Neural progenitor cell (in vitro differentiated cells): ENCODE measurements around the gene PAQR7. TPM values are rescaled to one million over a fixed set of nuclear protein-coding genes. Genes with fewer than 3 reads are reported as not detected.

ENCODE experiments used
- DNase-seq: peaks from one replicate; pipeline ENCODE4 v3.0.0-alpha.2; 2016; ENCODE audit warnings: low spot score
- H2AFZ ChIP-seq: fragments of 200-600 bp; sonication (generic); replicated peaks from 2 replicates; pipeline ENCODE4 v1.6.1; 2016; ENCODE audit warnings: antibody characterized with exemption
- H3F3A ChIP-seq: fragments of 200-600 bp; sonication (generic); 2 replicates; pipeline ENCODE4 v1.6.1; 2016; ENCODE audit warnings: antibody characterized with exemption, low read depth
- H3K27ac ChIP-seq: fragments of 200-600 bp; sonication (generic); 2 replicates; pipeline ENCODE4 v1.5.1; 2016; ENCODE audit warnings: mild to moderate bottlenecking
- H3K27me3 ChIP-seq: fragments of 200-600 bp; sonication (generic); 2 replicates; pipeline ENCODE4 v1.6.1; 2016; ENCODE audit warnings: mild to moderate bottlenecking, moderate library complexity
- H3K36me3 ChIP-seq: fragments of 200-600 bp; sonication (generic); 2 replicates; pipeline ENCODE4 v1.5.1; 2016
- H3K4me1 ChIP-seq: fragments of 200-600 bp; sonication (generic); 2 replicates; pipeline ENCODE4 v1.6.1; 2016; ENCODE audit warnings: mixed run types
- H3K4me2 ChIP-seq: fragments of 200-600 bp; sonication (generic); 2 replicates; pipeline ENCODE4 v1.6.1; 2016
- H3K4me3 ChIP-seq: fragments of 200-600 bp; sonication (generic); 2 replicates; pipeline ENCODE4 v1.5.1; 2016
- H3K79me2 ChIP-seq: fragments of 200-600 bp; sonication (generic); 2 replicates; pipeline ENCODE4 v1.6.1; 2016; ENCODE audit warnings: low read depth
- H3K9ac ChIP-seq: fragments of 200-600 bp; sonication (generic); 2 replicates; pipeline ENCODE4 v1.6.1; 2016
- H3K9me3 ChIP-seq: fragments of 200-600 bp; sonication (generic); 2 replicates; pipeline ENCODE4 v1.5.1; 2016; ENCODE audit warnings: low read depth
- H4K20me1 ChIP-seq: fragments of 200-600 bp; sonication (generic); 2 replicates; pipeline ENCODE4 v1.6.1; 2016; ENCODE audit warnings: low read depth
- H3K27ac Mint-ChIP-seq: 3 replicates; pipeline ENCODE4 v1.8.0; 2021; ENCODE audit warnings: mixed read lengths
- H3K27me3 Mint-ChIP-seq: 2 replicates; pipeline ENCODE4 v1.8.0; 2022; ENCODE audit warnings: low read depth, mild to moderate bottlenecking, inconsistent platforms, moderate library complexity, mixed read lengths; ENCODE audit not compliant: insufficient read depth
- H3K36me3 Mint-ChIP-seq: 3 replicates; pipeline ENCODE4 v1.8.0; 2021; ENCODE audit warnings: mixed read lengths
- H3K4me1 Mint-ChIP-seq: 3 replicates; pipeline ENCODE4 v1.8.0; 2021; ENCODE audit warnings: mixed read lengths
- H3K4me3 Mint-ChIP-seq: 3 replicates; pipeline ENCODE4 v1.8.0; 2021; ENCODE audit warnings: mild to moderate bottlenecking, moderate library complexity, mixed read lengths
- H3K9me3 Mint-ChIP-seq: 3 replicates; pipeline ENCODE4 v1.8.0; 2020; ENCODE audit warnings: mixed read lengths
- EZH2 ChIP-seq: fragments of 200-600 bp; sonication (generic); IDR thresholded peaks from 2 replicates; pipeline ENCODE4 v1.6.1; 2017; ENCODE audit warnings: antibody characterized with exemption, mild to moderate bottlenecking, moderate library complexity
- EZH2phosphoT487 ChIP-seq: fragments of 200-600 bp; sonication (generic); IDR thresholded peaks from 2 replicates; pipeline ENCODE4 v1.6.1; 2017; ENCODE audit warnings: antibody characterized with exemption
- total RNA-seq: library from RNA; depleted of rRNA; stranded (reverse); fragments of >200 nt; gene quantifications from 2 replicates; pipeline ENCODE4 v1.2.3, GENCODE V29; 2015; ENCODE audit warnings: low replicate concordance
- TF ChIP-seq, protein P1 (sequence below): fragments of 200-600 bp; sonication (generic); IDR thresholded peaks from 2 replicates; pipeline ENCODE4 v1.5.1; 2017; ENCODE audit warnings: antibody characterized with exemption, mild to moderate bottlenecking

Gene PAQR7
- total RNA-seq, 1 donor from 2014 or later = 1.1 TPM

DNA sequence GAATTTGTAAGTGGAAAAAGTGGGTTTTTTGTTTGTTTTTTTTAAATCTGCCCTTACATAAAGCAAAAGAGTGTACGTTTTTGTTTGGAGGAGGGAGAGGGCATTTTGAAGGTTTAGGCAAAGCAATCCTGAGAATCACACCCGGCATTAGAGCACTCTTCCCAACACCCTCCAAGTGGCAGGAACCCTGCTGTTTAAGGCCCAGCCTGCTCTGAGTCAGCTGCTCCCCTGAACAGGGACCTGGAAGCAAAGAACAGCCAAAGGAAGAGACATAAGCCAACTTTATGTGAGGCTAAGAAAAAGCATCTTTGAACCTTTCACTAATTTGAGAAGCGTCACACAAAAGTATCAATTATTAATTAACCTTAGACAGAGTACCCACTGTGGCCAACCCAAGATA lies 38.8 kb downstream of the PAQR7 start:
- Mint-ChIP-seq H3K9me3 (no peaks in the 10 kb centered on the region), H3K4me1 (no peaks in the 10 kb centered on the region), H3K36me3 (peaks cover 6% of the 10 kb centered on the region), H3K4me3 (no peak overlapping the region), H3K27me3 (no peaks in the 10 kb centered on the region), H3K27ac (peak overlapping the region; percentile 57)
- Histone ChIP-seq H3K79me2 (peaks cover 31% of the 10 kb centered on the region), H3K27ac (no peak overlapping the region), H3K4me2 (no peak overlapping the region), H3K4me3 (no peak overlapping the region), H3F3A (peaks cover 3% of the 10 kb centered on the region), H3K36me3 (no peaks in the 10 kb centered on the region), H3K4me1 (no peaks in the 10 kb centered on the region), H4K20me1 (peaks cover 7% of the 10 kb centered on the region), H3K9me3 (no peaks in the 10 kb centered on the region), H2AFZ (no peak overlapping the region), H3K27me3 (no peaks in the 10 kb centered on the region), H3K9ac (no peak overlapping the region)
- TF ChIP-seq, protein P1, sequence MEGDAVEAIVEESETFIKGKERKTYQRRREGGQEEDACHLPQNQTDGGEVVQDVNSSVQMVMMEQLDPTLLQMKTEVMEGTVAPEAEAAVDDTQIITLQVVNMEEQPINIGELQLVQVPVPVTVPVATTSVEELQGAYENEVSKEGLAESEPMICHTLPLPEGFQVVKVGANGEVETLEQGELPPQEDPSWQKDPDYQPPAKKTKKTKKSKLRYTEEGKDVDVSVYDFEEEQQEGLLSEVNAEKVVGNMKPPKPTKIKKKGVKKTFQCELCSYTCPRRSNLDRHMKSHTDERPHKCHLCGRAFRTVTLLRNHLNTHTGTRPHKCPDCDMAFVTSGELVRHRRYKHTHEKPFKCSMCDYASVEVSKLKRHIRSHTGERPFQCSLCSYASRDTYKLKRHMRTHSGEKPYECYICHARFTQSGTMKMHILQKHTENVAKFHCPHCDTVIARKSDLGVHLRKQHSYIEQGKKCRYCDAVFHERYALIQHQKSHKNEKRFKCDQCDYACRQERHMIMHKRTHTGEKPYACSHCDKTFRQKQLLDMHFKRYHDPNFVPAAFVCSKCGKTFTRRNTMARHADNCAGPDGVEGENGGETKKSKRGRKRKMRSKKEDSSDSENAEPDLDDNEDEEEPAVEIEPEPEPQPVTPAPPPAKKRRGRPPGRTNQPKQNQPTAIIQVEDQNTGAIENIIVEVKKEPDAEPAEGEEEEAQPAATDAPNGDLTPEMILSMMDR = no peak
- TF ChIP-seq EZH2phosphoT487 = no peak
- TF ChIP-seq EZH2 = no peak
- DNase-seq = no peak

DNA sequence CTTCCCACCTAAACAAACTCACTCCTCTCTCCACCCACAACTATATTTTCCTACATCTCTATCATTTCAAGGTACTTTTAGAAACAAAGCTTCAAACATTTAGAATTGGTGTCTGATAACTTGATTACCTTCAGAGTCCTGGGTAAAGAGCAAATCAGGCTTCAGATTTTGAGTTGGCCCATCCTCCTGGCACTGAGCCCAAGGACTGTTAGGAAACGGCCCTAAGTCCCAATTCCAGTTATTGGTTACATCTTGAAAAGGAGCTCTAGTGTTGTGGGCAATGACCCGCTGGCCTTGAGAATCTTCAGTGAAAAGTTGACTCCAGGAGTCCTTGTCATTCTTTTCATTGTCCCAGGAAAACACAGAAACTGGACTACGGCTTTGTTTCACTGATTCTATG lies 40.6 kb downstream of the PAQR7 start:
- TF ChIP-seq EZH2phosphoT487 = no peak
- TF ChIP-seq, protein P1 = no peak
- TF ChIP-seq EZH2 = no peak
- H3K27ac Mint-ChIP-seq = no peak overlapping the region
- H3K27me3 Mint-ChIP-seq = no peaks in the 10 kb centered on the region
- H3K4me3 Mint-ChIP-seq = no peak overlapping the region
- H3K27ac ChIP-seq = no peak overlapping the region
- no peak overlapping the region for H3K4me3 ChIP-seq
- H3K27me3 ChIP-seq = no peaks in the 10 kb centered on the region
- no peak overlapping the region for H3K4me2 ChIP-seq
- H3K9me3 Mint-ChIP-seq = no peaks in the 10 kb centered on the region
- no peak overlapping the region for H3K9ac ChIP-seq
- H3F3A ChIP-seq = peaks cover 3% of the 10 kb centered on the region
- H3K9me3 ChIP-seq = no peaks in the 10 kb centered on the region
- peaks cover 7% of the 10 kb centered on the region for H4K20me1 ChIP-seq
- peaks cover 18% of the 10 kb centered on the region for H3K79me2 ChIP-seq
- no peaks in the 10 kb centered on the region for H3K4me1 ChIP-seq
- DNase-seq = no peak
- H3K36me3 ChIP-seq = peaks cover 4% of the 10 kb centered on the region
- H3K4me1 Mint-ChIP-seq = no peaks in the 10 kb centered on the region
- H2AFZ ChIP-seq = no peak overlapping the region
- peaks cover 9% of the 10 kb centered on the region for H3K36me3 Mint-ChIP-seq

GRCh38 chr1:25833158-25833557 lies 42.4 kb downstream of the PAQR7 start:
- Histone ChIP-seq H3K4me1 (no peaks in the 10 kb centered on the region), H3K27ac (no peak overlapping the region), H3K9me3 (no peaks in the 10 kb centered on the region), H3K4me3 (no peak overlapping the region), H2AFZ (no peak overlapping the region), H3K4me2 (no peak overlapping the region), H3K9ac (no peak overlapping the region), H3K27me3 (no peaks in the 10 kb centered on the region), H3F3A (peaks cover 3% of the 10 kb centered on the region), H3K79me2 (peaks cover 3% of the 10 kb centered on the region), H4K20me1 (peaks cover 7% of the 10 kb centered on the region), H3K36me3 (peaks cover 6% of the 10 kb centered on the region)
- no peaks in the 10 kb centered on the region for H3K27me3 Mint-ChIP-seq
- H3K4me3 Mint-ChIP-seq = no peak overlapping the region
- no peaks in the 10 kb centered on the region for H3K9me3 Mint-ChIP-seq
- DNase-seq = no peak
- H3K27ac Mint-ChIP-seq = no peak overlapping the region
- TF ChIP-seq EZH2 (no peak), EZH2phosphoT487 (no peak)
- TF ChIP-seq, protein P1 = no peak
- H3K36me3 Mint-ChIP-seq = peaks cover 19% of the 10 kb centered on the region
- no peaks in the 10 kb centered on the region for H3K4me1 Mint-ChIP-seq
